IMR-90 (cell line): ENCODE data around the gene DUSP10. TPM values are rescaled to one million over a fixed set of nuclear protein-coding genes. Genes with fewer than 3 reads are reported as not detected.
A peak's percentile ranks its signal among the peaks of the same experiment; 100 is the strongest.

Experiments
- ATAC-seq: fragments of 200-7000 bp; cut with Tn5 transposase; 2 replicates; pipeline ENCODE4 v1.9.1; 2020; ENCODE audit warnings: low read depth, mild to moderate bottlenecking, moderate library complexity
- BruUV-seq: library from RNA; stranded (reverse); fragments of 400-500 nt; replicated peaks from 2 replicates; lab custom pipeline; 2021; lab: Mats Ljungman, UMichigan
- CTCF ChIA-PET: fragments of 300-600 bp; formaldehyde crosslinking; extraction: SDS; loops from one replicate; lab custom pipeline; 2021; ENCODE audit warnings: antibody characterized with exemption; lab: Yijun Ruan, JAX
- POLR2A ChIA-PET: fragments of 300-600 bp; sonication (Branson Sonifier 250); formaldehyde crosslinking; loops from one replicate; lab custom pipeline; 2022; ENCODE audit warnings: antibody characterized with exemption; ENCODE audit not compliant: unreplicated experiment; lab: Charles Lee
- DNase-seq: peaks from one replicate; pipeline ENCODE4 v3.0.0; 2013
- H2AFZ ChIP-seq: replicated peaks from 2 replicates; pipeline ENCODE3; 2013; ENCODE audit warnings: low read length, mild to moderate bottlenecking; ENCODE audit not compliant: poor library complexity
- H2AK5ac ChIP-seq: 2 replicates; pipeline ENCODE4 v1.6.1; 2013; ENCODE audit warnings: low read depth, low read length, inconsistent platforms
- H2AK9ac ChIP-seq: replicated peaks from 2 replicates; pipeline ENCODE3; 2013; ENCODE audit warnings: mild to moderate bottlenecking, low read depth, low read length, moderate library complexity; ENCODE audit not compliant: poor library complexity
- H2BK120ac ChIP-seq: 2 replicates; pipeline ENCODE4 v1.6.1; 2013; ENCODE audit warnings: low read depth, low read length, inconsistent platforms
- H2BK15ac ChIP-seq: 3 replicates; pipeline ENCODE4 v1.6.1; 2013; ENCODE audit warnings: low read depth, low read length, inconsistent platforms
- H2BK20ac ChIP-seq: 2 replicates; pipeline ENCODE4 v1.6.1; 2013; ENCODE audit warnings: low read depth, mild to moderate bottlenecking, inconsistent platforms, low read length, moderate library complexity
- H2BK5ac ChIP-seq: 2 replicates; pipeline ENCODE4 v1.6.1; 2013; ENCODE audit warnings: mild to moderate bottlenecking, low read depth, low read length, inconsistent platforms; ENCODE audit not compliant: poor library complexity, severe bottlenecking
- H3K14ac ChIP-seq: replicated peaks from 2 replicates; pipeline ENCODE4 v1.6.1; 2013; ENCODE audit warnings: low read depth, low read length, inconsistent platforms
- H3K18ac ChIP-seq: 2 replicates; pipeline ENCODE4 v1.6.1; 2013; ENCODE audit warnings: low read depth, low read length, control low read depth
- H3K23ac ChIP-seq: 2 replicates; pipeline ENCODE4 v1.6.1; 2013; ENCODE audit warnings: low read depth, low read length, inconsistent platforms
- H3K27ac ChIP-seq: 2 replicates; pipeline ENCODE4 v1.5.1; 2013; ENCODE audit warnings: mild to moderate bottlenecking, control low read depth, low read length; ENCODE audit not compliant: insufficient read depth
- H3K27me3 ChIP-seq: 2 replicates; pipeline ENCODE4 v1.6.1; 2013; ENCODE audit warnings: low read length; ENCODE audit not compliant: control insufficient read depth, insufficient read depth
- H3K36me3 ChIP-seq: 2 replicates; pipeline ENCODE4 v1.6.1; 2013; ENCODE audit warnings: low read length, mixed read lengths; ENCODE audit not compliant: control insufficient read depth, insufficient read depth
- H3K4ac ChIP-seq: 2 replicates; pipeline ENCODE4 v1.6.1; 2013; ENCODE audit warnings: low read depth, low read length, inconsistent platforms
- H3K4me1 ChIP-seq: 2 replicates; pipeline ENCODE4 v1.6.1; 2013; ENCODE audit warnings: low read length, mixed read lengths; ENCODE audit not compliant: control insufficient read depth, insufficient read depth
- H3K4me2 ChIP-seq: 2 replicates; pipeline ENCODE4 v1.6.1; 2013; ENCODE audit warnings: low read depth, mild to moderate bottlenecking, control low read depth, low read length, moderate library complexity
- H3K4me3 ChIP-seq: 2 replicates; pipeline ENCODE4 v1.5.1; 2013; ENCODE audit warnings: low read depth, mild to moderate bottlenecking, control low read depth, low read length, moderate library complexity; ENCODE audit not compliant: insufficient read depth
- H3K56ac ChIP-seq: 2 replicates; pipeline ENCODE4 v1.6.1; 2013; ENCODE audit warnings: low read length, inconsistent platforms; ENCODE audit not compliant: insufficient read depth; ENCODE audit errors: extremely low read depth
- H3K79me1 ChIP-seq, 2 experiments: 2 replicates each; pipeline ENCODE4 v1.6.1; 2013; ENCODE audit warnings: low read length in 2 of 2, inconsistent platforms in 1 of 2, low read depth in 1 of 2
- H3K9ac ChIP-seq: 2 replicates; pipeline ENCODE4 v1.6.1; 2013; ENCODE audit warnings: low read depth, low read length, control low read depth
- H3K9me1 ChIP-seq: 2 replicates; pipeline ENCODE4 v1.6.1; 2013; ENCODE audit warnings: low read length, inconsistent platforms; ENCODE audit not compliant: insufficient read depth
- H3K9me3 ChIP-seq: 2 replicates; pipeline ENCODE4 v1.6.1; 2013; ENCODE audit warnings: low read length; ENCODE audit not compliant: control insufficient read depth, insufficient read depth
- H4K20me1 ChIP-seq: 2 replicates; pipeline ENCODE4 v1.6.1; 2013; ENCODE audit warnings: low read length, inconsistent platforms; ENCODE audit not compliant: insufficient read depth
- H4K5ac ChIP-seq: 2 replicates; pipeline ENCODE4 v1.6.1; 2013; ENCODE audit warnings: mild to moderate bottlenecking, low read depth, low read length, control low read depth
- H4K8ac ChIP-seq, 2 experiments: 2 replicates each; pipeline ENCODE4 v1.6.1; 2013; ENCODE audit warnings: low read depth in 2 of 2, low read length in 2 of 2, control low read depth in 1 of 2, inconsistent platforms in 1 of 2
- H4K91ac ChIP-seq: 2 replicates; pipeline ENCODE4 v1.6.1; 2013; ENCODE audit warnings: low read depth, low read length, inconsistent platforms; ENCODE audit not compliant: insufficient read depth
- CTCF ChIP-seq: conservative IDR thresholded peaks from 2 replicates; pipeline ENCODE4 v1.5.1; 2012; ENCODE audit warnings: mild to moderate bottlenecking, low read depth, low read length, improper control_type of control experiment
- MAFK ChIP-seq: IDR thresholded peaks from 2 replicates; pipeline ENCODE4 v1.6.1; 2012; ENCODE audit warnings: low read depth, low read length, improper control_type of control experiment
- NFE2L2 ChIP-seq: fragments of 150-350 bp; IDR thresholded peaks from 2 replicates; pipeline ENCODE4 v1.6.1; 2016; ENCODE audit warnings: low read depth, mild to moderate bottlenecking, low read length
- POLR2A ChIP-seq: IDR thresholded peaks from 2 replicates; pipeline ENCODE4 v1.6.1; 2012; ENCODE audit warnings: mild to moderate bottlenecking, low read depth, low read length
- RFX5 ChIP-seq: IDR thresholded peaks from 2 replicates; pipeline ENCODE4 v1.8.0; 2012; ENCODE audit warnings: low read depth, mild to moderate bottlenecking, low read length, moderate library complexity
- WGBS, 2 experiments: methylation state at CpG; one replicate each; pipeline versions ENCODE4 v1.1.5 to v1.1.7; 2013; ENCODE audit warnings: missing lambda C conversion rate in 2 of 2; ENCODE audit not compliant: insufficient read length in 1 of 2; ENCODE audit errors: extremely low coverage in 2 of 2; 5-methylcytosine and 5-hydroxymethylcytosine counted together
- dilution Hi-C: fragments of 300-500 bp; cut with HindIII; formaldehyde crosslinking; loops from one replicate; pipeline ENCODE4 v1.14.3; 2018; ENCODE audit warnings: low sequenced_read_pairs; ENCODE audit not compliant: unreplicated experiment
- in situ Hi-C: fragments of 300-500 bp; cut with MboI; formaldehyde crosslinking; loops from 3 replicates; pipeline ENCODE4 v1.14.3; 2019; ENCODE audit warnings: low sequenced_read_pairs, inconsistent platforms, mixed read lengths
- intact Hi-C: fragments of 100-400 bp; cut with micrococcal nuclease; formaldehyde crosslinking; loops from 2 replicates; pipeline ENCODE4 v1.10.0; 2022
- polyA plus RNA-seq, 3 experiments: library from polyadenylated mRNA; depleted of rRNA; stranded (reverse); fragments of >200 nt; gene quantifications; 2 replicates each; pipeline ENCODE4 v1.2.3, GENCODE V29; 2012; ENCODE audit warnings: low replicate concordance in 1 of 3
- total RNA-seq: library from RNA; depleted of rRNA; stranded (reverse); fragments of >200 nt; gene quantifications from 2 replicates; pipeline ENCODE4 v1.2.3, GENCODE V29; 2012

Gene DUSP10
- total and polyA plus RNA-seq, 2 of the 4 experiments (the other 2 are of a cell fraction) = 41.7 to 59.1 TPM

- no TSS peak for BruUV-seq
- H2BK5ac ChIP-seq = peak overlapping the region; percentile 61
- peak overlapping the region; percentile 72 for H4K91ac ChIP-seq
- H3K36me3 ChIP-seq = peaks cover 20% of the 10 kb centered on the region
- peak overlapping the region; percentile 70; the same call in 1 of the 2 replicates for H3K23ac ChIP-seq
- TF ChIP-seq MAFK = no peak
- no peak for TF ChIP-seq POLR2A
- no peak for TF ChIP-seq RFX5
- TF ChIP-seq CTCF = no peak
- no peak for TF ChIP-seq NFE2L2
- no CpG with 5 or more reads among the region's 2 CpGs for WGBS, 2 experiments
- intact Hi-C loops = loop anchor here (5.0 kb wide), 4 partner anchors 173 to 838 kb away; partner anchors contain the start of gene HLX
- H4K5ac ChIP-seq = peak overlapping the region; percentile 94
- peak overlapping the region; percentile 90 for H3K27ac ChIP-seq
- H3K56ac ChIP-seq = peak overlapping the region; percentile 21; the same call in 1 of the 2 replicates
- POLR2A ChIA-PET = interaction anchor here (0.7 kb wide), 1 partner anchor 27 kb away, joined by 3 read pairs; no protein-coding TSS in a partner anchor
- H3K79me1 ChIP-seq = peaks cover 32 to 76% of the 10 kb centered on the region in 2 experiments
- peaks cover 57% of the 10 kb centered on the region for H3K4me1 ChIP-seq
- H3K9me1 ChIP-seq = peaks cover 35% of the 10 kb centered on the region
- peaks cover 16% of the 10 kb centered on the region for H4K20me1 ChIP-seq
- H4K8ac ChIP-seq = peak overlapping the region in 1 of 2 experiments; percentile 86; a peak in 2 of 4 replicates
- peak overlapping the region; percentile 94 for H3K4ac ChIP-seq
- H2AK5ac ChIP-seq = peak overlapping the region; percentile 96
- in situ Hi-C loops = no loop called here
- H2AK9ac ChIP-seq = peak overlapping the region; percentile 75
- H3K9me3 ChIP-seq = no peaks in the 10 kb centered on the region
- H2BK120ac ChIP-seq = peak overlapping the region; percentile 94
- H3K27me3 ChIP-seq = no peaks in the 10 kb centered on the region
- H2BK15ac ChIP-seq = peak overlapping the region; percentile 63; the same call in 1 of the 3 replicates
- CTCF ChIA-PET = interaction anchor here (0.6 to 1.1 kb wide), 2 partner anchors 61 to 281 kb away, joined by 4 read pairs; no protein-coding TSS in a partner anchor
- H2BK20ac ChIP-seq = peak overlapping the region; percentile 89
- H3K4me2 ChIP-seq = peak overlapping the region; percentile 48
- DNase-seq (peak; percentile 77), ATAC-seq (peak; percentile 28)
- H2AFZ ChIP-seq = no peak overlapping the region
- peak overlapping the region; percentile 54 for H3K9ac ChIP-seq
- H3K18ac ChIP-seq = peak overlapping the region; percentile 93
- dilution Hi-C loops = no loop called here
- peak overlapping the region; percentile 90 for H3K14ac ChIP-seq
- no peak overlapping the region for H3K4me3 ChIP-seq
These were observed 26.3 kb downstream of the DUSP10 start for GRCh38 chr1:221715321-221716169.
